CD4-positive, alpha-beta T cell treated with Interleukin-17A for 4 hours (primary cell): Measurements from ENCODE around the gene ANO2.

Experiments
- DNase-seq: peaks from one replicate; pipeline ENCODE4 v3.0.0-alpha.2; 2020; ENCODE audit warnings: mixed read lengths

Gene ANO2

GRCh38 chr12:5770727-5771126, 174.3 kb downstream of the ANO2 start:
- no peak for DNase-seq

- no peak for DNase-seq
Measured at GRCh38 chr12:5768581-5769196, 176.4 kb downstream of the ANO2 start.

GRCh38 chr12:5768171-5768570, 176.9 kb downstream of the ANO2 start:
- DNase-seq, result no peak

- no peak for DNase-seq
Measured at GRCh38 chr12:5758347-5758746, 186.7 kb downstream of the ANO2 start.

- no peak for DNase-seq
Measured at GRCh38 chr12:5756338-5756842, 188.7 kb downstream of the ANO2 start.

- no peak for DNase-seq
Measured at GRCh38 chr12:5748027-5748426, 197.0 kb downstream of the ANO2 start.

GRCh38 chr12:5746917-5747316, 198.1 kb downstream of the ANO2 start:
- DNase-seq, result no peak

GRCh38 chr12:5746036-5746908, 198.8 kb downstream of the ANO2 start:
- no peak for DNase-seq

- DNase-seq, result peak; percentile 52
Measured at GRCh38 chr12:5745251-5745888, 199.7 kb downstream of the ANO2 start.

- no peak for DNase-seq
Measured at GRCh38 chr12:5742258-5742657, 202.8 kb downstream of the ANO2 start.

GRCh38 chr12:5739917-5740316, 205.1 kb downstream of the ANO2 start:
- DNase-seq, result no peak

GRCh38 chr12:5737778-5738177, 207.3 kb downstream of the ANO2 start:
- no peak for DNase-seq

- no peak for DNase-seq
Measured at GRCh38 chr12:5736527-5736926, 208.5 kb downstream of the ANO2 start.

- no peak for DNase-seq
Measured at GRCh38 chr12:5736016-5736415, 209.0 kb downstream of the ANO2 start.

- no peak for DNase-seq
Measured at GRCh38 chr12:5733916-5734315, 211.1 kb downstream of the ANO2 start.

GRCh38 chr12:5733136-5733755, 211.8 kb downstream of the ANO2 start:
- DNase-seq, result no peak

GRCh38 chr12:5730962-5731361, 214.1 kb downstream of the ANO2 start:
- no peak for DNase-seq

- DNase-seq, result no peak
Measured at GRCh38 chr12:5723711-5724252, 221.3 kb downstream of the ANO2 start.

GRCh38 chr12:5723071-5723470, 222.0 kb downstream of the ANO2 start:
- no peak for DNase-seq

GRCh38 chr12:5720381-5721005, 224.6 kb downstream of the ANO2 start:
- no peak for DNase-seq

GRCh38 chr12:5718680-5719079, 226.4 kb downstream of the ANO2 start:
- no peak for DNase-seq

GRCh38 chr12:5718073-5718472, 227.0 kb downstream of the ANO2 start:
- DNase-seq, result no peak
